Measurements from ENCODE around the gene TBRG1.

TBRG1 gene

GRCh38 chr11:124618863-124619262 is 3.8 kb upstream of the TBRG1 start:
- no peak for DNase-seq

DNA sequence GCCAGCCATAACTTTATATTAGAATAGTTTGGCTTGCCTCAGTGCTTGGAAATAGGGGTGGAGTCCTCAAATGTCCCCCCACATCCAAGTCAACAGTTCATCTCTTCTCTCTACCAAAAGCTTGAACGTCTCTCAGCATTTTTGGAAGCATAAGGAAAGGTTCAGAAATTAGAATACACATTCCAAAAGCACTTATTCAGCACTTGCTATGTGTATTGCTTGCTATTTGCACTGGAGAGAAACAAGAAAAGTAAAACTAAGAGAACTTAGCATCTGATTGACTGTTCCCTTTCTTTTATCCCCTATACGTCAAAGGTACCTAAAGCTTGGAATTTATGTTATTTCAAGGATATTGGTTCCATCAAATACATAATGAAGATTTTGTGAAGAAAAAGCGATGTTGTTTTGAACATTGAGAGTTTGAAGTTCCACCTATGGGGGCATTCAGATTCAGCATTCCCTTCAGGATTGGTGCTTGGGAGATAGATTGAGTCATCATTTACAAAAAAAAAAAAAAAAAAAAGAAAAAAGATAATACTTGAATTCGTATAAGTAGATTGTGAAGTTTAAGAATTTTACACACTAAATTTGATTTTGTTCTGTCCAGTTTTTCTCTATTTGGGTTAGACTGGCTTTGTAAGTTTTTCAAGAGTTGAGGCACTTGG is 1.3 kb downstream of the TBRG1 start:
- no peak for DNase-seq

GRCh38 chr11:124625504-124626168 is 3.0 kb downstream of the TBRG1 start:
- no peak for DNase-seq

GRCh38 chr11:124627546-124627945 is 4.9 kb downstream of the TBRG1 start:
- DNase-seq: peak; percentile 50

DNA sequence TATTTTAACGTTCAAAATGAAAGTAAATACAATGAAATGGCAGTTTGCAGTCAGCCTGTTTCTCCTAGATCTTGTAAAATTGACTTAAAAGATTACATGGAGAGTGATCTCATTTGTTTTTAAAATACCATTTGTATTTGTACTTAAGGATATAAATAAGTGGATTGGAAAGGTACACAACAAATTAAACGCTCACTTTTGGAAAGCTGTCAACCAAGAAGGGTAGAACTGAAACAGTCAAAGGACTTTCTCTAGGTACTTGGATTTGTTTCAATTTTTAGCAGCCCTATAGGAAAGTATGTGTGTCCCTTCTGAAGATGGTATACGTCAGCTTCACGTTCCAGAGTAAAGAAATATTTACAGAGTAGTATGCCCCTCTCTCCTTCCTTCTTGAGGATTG is 7.3 kb downstream of the TBRG1 start:
- DNase-seq: no peak

DNA sequence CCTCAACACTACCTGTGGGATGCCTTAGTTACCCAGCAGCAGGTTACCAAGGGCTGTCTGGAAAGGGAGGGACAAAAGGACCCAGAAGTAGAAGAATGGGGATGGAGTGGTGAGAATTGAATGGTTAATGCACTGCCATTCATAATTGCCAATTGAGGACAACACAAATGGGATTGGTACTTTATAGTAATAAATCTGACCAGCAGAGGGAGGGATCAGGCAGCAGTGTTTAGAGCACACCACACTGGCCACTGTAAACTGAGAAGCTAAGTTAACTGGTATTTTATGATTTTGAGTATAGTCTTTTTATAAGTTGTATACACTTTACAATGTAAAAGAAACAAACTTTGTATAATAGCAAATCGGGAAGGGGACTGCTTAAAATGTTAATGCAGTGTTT is 10.7 kb downstream of the TBRG1 start:
- DNase-seq: peak; percentile 65

- no peak for DNase-seq
Measured at GRCh38 chr11:124635932-124636331, 13.3 kb downstream of the TBRG1 start.

GRCh38 chr11:124638500-124638899 is 15.8 kb downstream of the TBRG1 start:
- DNase-seq: peak; percentile 45

- no peak for DNase-seq
Measured at GRCh38 chr11:124639186-124639585, 16.5 kb downstream of the TBRG1 start.

DNA sequence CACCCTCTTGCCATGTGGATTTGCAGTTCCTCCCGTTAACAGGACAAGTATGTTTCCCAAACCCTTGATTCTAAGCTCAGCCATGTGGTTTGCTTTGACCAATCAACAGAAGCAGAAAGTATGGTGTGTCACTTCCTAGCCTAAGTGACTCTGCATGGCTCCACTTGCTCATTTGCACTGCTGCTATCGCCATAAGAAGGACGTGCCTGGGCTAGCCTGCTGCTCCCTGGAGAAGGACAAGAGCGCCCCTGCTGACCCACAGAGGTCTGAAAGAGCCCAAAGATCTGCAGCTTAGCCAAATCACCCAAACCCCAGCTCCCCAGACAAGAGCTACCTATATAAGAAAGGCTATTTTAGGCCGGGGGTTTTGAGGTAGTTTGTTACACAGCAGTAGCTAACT is 18.0 kb downstream of the TBRG1 start:
- DNase-seq: peak; percentile 30

GRCh38 chr11:124642628-124643027 is 20.0 kb downstream of the TBRG1 start:
- no peak for DNase-seq

DNA sequence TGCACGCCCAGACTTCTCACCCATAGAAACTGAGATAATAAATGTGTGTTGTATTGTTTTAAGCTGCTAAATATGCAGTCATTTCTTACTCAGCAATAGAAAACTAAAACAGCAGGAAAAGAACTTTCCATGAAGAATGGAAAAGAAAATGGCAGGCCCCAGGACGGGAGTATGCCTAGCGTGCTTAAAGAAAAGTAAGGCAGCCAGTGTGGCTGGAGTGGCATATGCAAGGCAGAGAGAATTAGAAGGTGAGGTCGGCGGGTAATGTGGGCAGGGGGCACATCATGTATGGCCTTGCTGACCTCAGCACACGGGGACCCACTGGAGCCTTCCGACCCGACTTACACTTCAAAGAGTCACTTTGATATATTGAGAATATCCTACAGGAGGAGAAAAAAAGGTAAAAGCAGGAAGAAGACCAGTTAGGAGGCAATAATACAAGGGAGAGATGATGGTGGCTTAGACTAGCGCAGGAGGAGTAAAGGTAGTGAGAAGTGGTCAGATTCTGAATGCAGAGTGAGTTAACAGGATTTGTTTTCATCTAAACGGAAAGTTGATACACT is 20.5 kb downstream of the TBRG1 start:
- DNase-seq: no peak

- DNase-seq: peak; percentile 90
Measured at GRCh38 chr11:124643605-124644425, 21.2 kb downstream of the TBRG1 start.

DNA sequence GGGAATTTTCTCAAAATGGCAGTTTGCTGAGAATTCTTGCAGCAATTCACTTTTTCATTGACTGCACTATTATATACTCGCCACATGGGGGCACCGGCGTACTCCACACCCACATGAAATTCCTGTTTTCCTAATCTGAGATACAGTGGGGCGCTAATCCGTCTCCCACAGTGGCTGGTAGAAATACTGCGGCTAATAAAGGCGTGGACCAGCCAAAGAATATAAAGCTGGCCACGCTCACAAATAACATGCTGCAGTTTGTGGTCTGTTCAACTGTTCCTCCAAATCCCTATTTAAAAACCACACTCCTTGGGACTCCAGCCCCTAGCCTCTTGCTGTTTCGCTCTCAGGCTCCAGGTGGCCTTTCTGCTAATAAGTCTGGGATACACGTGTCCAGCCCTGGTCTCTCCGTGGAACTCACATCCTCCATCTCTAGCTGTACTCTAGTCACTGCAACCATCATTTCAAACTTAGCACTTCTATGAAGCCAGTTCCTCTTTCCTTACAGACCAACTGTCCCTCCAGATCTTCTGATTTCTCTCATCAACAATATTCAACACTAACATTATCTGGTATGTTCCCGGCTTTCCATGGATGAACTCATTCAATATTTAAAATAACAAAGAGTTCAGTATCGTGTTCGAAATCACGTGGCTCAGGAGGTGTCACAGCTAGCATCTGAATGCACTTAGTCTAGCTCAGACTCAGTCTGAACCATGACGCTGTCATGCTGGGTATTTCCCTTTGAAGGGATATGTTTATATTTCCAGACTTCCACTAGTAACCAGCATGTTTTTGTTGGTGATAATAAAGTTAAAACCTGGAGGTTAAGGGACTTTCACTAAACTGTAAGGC is 22.0 kb downstream of the TBRG1 start:
- DNase-seq: peak; percentile 83

DNA sequence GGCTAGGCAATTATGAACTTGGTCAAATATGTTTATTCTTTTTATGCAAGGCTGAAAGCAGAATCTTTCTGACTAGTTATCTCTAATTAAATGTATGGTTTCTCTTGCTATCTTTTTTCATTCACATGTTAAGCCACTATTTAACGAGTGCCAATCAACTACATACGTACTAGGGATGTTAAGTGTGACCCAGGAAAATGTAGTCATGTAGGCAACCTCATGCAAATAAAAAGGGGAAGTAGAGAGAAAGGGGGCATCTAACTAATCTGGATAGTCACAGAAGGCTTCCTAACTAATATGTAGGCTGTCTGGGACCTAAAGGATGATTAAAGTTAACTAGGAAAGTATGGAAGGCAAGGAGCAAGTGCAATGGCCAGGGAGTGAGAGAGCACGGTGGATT is 23.5 kb downstream of the TBRG1 start:
- peak; percentile 71 for DNase-seq

DNA sequence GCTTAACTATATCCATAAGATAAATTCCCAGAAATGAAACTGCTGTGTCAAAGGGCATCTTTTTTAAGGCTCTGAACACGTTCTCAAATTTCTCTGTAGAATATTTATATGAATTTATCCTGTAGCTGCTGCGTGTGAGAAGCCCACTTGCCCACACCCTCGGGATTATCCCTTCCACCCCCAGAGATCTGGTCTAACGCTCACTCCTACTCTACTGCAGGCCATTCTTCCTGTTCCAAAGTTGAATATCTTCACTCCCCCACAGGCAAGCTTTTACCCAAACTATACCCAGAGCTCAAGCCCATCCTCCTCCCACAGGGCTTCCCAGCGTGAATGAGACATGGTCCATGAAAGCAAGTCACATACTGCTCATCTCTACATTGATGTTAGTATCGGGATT is 25.9 kb downstream of the TBRG1 start:
- DNase-seq: no peak

DNA sequence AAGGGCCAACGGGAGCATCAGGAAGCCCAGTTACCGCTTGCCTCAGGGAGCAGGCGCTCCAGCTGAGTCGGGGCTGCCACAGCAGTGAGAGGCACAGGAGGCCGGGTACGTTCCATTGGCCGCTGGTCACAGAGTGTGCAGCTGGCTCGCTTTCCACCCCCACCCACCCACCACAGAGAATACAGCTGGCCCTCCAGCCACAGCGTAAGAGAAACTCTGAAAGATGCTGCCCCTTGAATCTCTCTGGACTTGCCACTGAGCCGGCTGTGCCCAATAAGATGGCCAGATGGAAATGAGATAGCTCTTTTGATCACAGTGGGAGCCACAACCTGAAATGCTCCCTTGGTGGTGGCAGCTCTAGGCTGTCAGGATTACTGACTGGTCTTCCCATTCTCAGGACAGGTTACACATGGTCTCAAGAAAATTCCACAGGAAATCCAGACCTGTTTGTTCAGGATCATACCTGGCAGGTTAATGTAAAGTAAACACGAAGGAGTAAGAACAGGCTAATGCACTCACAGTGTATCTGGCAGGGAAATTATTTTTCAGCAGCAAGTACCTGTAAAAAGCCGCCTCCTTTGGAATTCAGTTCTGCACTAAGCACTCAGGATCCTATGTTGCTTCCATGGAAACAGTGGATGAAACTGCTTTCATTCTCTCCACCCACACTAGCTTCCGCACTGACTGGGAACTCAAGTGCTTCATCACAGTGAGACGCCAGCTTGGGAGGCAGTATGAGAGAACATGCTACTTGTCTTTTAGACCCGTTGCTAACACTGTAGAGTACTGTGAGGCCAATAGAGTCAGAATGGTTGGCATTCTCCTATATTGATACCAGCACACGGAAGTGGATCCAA is 34.3 kb downstream of the TBRG1 start:
- no peak for DNase-seq

GRCh38 chr11:124657904-124658303 is 35.2 kb downstream of the TBRG1 start:
- no peak for DNase-seq

- DNase-seq: no peak
Measured at GRCh38 chr11:124658501-124658900, 35.8 kb downstream of the TBRG1 start.

DNA sequence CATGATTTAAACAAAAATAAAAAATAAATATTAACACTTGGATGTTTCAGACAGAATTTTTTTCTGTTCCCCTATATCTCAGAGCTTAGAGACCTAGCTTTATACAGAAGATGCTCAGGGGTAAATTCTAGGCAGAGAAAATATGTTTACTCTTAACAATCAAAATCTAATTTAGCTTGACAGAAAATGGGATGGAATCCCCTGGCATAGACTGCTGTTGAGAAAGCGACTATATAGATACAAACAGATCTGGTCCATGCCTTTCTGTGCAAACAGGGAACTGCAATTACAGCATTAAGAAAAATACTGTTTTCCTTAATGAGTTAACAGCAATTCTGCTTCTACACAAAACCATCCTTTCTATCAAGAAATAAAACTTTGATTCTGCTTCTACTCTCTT is 36.3 kb downstream of the TBRG1 start:
- no peak for DNase-seq

DNA sequence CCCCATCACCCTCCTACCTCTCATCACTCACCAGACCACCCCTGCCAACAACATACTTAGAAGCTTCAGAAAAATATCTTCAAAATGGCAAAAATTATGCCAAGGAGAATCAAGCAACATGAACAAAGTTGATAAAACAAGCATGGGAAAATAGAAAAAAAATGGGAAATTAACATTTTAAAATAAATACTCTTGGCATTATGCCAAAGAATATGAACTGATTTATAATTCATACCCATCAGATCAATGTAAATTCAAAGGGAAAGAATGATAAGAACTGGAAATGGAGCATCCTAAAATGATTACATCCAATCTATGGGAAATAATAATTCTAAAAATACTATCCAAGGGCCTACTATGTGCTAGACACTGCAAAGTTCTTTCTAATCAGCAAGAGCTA is 38.9 kb downstream of the TBRG1 start:
- no peak for DNase-seq

DNA sequence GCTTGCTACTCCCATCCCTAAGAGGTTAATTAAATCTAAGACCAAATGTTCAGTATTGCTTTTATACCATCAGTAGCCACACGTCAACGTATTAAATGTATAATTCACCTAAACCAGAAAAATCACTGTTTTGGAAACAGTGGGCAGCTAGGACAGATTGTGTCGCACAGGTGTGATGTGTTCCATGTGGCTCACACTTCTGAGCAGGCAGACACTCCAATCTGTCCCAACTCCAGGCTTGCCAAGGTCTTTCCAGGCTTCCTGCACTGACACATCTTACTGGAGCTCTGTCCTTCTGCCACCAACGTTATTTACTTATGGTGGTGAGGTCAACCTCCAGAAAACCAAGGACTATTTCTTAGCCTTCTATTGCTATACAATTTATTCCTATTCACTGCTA is 39.4 kb downstream of the TBRG1 start:
- no peak for DNase-seq

All from hematopoietic multipotent progenitor cell treated with erythropoietin and hydrocortisone succinate and interleukin-3 and kit ligand, for 4 days (in vitro differentiated cells).